Measurements from ENCODE around the gene TOPAZ1.
"Not testable (repeated sequence)": the region's sequence is repeated elsewhere in the genome, so short reads cannot be mapped to it uniquely, and the experiment has no call there.

Gene TOPAZ1

DNA sequence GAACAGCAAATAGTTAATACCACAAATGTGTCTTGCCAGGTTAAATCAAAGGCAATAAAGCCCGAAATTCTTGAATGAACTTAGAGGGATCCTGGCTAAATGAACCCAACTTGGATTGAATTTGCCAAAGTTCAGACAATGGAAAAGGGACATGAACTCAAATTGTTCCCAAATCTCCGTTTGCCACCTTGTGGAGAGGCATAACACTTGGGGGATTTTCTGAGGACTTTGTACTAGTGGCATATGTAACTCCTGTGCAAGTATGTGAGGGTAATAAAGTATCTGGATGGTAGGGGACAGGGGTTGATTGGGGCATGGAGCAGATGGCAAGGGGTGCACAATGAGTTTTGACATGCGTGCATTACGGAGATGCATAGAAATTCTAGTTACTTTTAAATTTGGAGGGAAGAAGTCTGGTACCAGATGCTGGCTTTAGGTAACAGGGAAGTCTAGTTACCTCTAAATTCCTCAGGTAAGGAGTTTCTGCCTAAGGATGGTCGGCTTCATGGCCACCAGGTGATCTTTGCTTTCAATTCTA is 95.6 kb downstream of the TOPAZ1 start:
- no peak for DNase-seq

DNA sequence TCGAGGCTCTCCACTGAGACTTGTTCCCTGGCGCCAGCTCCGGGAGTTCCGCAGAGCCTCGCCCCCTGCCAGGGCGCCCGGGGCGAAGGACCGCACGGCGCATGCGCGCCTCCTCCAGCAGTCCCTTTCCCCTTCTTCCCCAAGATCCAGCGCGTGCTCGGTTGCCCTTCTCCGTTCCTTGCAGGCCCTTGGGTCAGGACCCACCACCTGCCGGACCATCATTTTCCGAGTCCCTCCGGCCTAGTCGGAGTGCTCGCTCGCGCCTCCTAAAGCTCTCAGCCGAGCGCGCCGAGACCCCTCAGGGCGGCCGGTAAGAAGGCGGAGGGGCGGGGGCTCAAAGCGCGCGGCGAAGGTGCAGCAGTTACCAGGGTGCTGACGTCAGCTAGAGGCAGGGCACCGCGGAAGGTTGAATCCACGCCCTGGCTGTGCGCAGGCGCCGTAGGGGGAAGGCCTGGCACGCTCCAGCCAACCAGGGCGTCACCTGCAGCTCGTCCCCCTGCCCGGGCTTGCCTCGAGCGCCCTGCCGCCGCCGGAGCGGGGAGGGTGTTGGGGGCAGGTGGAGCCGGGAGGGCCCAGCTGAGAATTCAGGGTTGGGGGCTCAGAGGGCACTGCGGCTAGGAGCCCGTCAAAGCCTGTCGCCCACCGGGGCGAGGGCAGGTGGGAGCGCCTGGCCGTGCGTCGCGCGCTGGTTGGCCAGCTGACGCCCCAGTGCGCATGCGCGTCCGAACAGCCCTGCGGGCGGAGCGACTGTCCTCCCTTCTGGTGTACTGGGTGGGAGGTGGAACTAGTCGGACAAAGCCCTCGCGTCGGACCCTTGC is 96.5 kb downstream of the TOPAZ1 start, which contains the start of gene TCAIM:
TSS of gene TCAIM (plus strand) at position 757 of the 818 bp plus-strand sequence. CDS start 16,017 bp downstream, outside the sequence.
- DNase-seq: peak; percentile 98

DNA sequence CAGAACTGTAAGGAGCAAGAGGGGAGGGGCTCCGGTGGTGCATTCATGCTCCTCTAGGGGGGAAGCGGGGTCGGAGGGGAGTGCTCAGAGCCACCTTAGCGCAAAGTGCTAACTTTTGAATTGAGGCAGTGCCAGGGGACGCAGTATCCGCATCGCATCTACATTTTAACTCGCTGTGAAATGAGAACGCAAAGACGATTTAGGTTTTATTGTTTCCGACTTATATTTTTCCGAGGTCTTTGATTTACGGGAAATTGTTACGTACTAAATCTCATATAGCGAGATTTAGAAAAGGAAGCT is 97.1 kb downstream of the TOPAZ1 start:
- DNase-seq: no peak

DNA sequence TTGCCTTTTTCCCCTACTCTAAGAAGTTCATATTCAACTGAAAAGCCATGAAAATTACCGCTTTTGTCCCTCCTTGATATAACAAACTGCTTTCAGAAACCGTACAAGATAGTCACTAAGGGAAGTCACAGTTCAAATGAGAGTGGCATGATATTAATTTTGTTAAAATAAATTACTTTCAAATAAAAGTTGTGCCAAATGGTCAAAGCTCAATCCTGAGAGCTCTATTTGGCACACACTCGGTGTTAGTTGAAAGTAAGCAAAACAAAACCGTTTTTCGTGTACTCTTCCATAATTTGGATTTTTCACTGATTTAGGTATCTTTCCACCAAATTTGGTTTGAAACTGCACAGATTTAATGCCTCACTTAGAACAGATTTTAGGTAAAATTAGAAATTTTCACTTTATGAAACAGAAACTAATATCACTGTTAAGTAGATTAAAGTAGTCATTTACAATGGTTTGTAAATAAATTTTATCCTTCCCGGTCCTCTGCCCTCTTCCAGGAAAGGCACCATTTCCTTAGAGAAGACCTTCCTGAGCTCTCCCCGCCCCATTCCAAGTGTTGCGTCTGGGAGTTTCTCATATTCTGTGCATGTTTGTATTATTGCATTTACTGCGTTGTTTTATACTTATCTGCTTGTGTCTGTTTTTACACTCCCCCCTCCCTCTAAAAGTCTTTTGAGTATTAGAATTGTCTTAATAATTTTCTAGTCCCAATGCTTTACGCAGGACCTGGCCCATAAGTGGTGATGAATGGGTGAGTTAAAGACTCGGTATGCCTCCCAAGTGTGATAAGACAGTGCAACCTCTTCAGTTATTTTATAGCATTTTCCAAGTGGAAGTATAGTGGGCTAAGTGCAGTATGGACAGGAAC is 97.7 kb downstream of the TOPAZ1 start:
- DNase-seq: no peak

DNA sequence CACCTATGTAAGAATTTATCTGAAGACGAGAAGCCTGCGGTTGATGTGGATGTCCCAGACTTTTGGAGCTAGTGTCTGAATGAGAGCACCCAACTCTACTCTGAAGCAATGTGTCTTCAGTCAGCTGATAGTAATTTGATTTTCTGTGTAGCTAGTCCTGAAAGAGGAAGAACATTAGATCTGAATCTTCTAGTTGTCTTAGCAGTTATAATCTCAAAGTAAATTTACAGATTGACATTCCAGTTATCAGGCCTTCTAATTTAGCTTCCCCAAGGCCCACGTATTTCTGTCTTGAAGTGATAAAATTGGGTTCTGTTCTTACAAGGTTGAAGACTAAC is 98.3 kb downstream of the TOPAZ1 start:
- DNase-seq: peak; percentile 12

DNA sequence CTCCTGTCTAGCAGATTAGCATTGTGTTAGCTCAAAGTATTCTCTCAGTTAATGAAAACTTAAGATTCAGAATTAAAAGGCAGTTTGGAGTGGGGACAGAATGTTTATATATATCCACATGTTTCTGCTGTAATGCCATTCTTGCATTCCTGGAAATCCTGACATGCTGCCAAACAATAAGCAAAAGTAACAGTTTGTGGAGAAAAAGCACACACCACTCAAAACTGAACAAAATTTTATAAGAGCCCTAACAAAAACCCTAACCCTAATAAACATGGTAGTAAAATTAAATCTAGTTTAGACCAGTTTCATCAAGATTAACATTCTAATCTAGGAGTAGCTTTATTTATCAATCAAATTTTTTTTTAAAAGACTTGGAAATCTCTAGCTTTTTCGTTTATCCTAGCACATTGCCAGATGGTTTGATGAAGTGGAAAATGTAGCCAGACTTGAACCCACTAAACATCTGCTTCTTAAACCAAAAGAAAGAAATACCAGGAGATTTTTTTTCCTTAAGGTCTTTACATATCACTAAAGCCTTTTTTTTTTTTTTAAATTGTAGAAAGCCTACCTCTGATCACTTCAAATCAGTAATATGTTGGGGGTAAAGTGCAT is 100.6 kb downstream of the TOPAZ1 start:
- no peak for DNase-seq

DNA sequence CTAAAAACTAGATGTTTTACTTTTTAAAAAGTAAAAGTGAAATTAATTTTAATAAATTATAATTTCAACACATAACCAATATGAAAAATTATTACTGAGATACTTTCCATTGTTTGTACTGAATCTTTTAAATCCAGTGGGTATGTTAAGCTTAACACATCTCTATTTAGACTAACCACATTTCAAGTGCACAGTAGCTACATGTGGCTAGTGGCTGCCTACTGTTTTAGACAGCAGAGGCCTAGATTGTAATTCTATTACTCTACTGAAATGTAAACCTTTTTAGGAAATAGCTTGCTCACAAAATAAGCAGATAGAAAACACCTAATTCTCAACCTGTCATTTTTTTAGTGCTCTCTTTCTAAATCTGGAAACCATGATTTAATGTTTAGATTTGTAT is 101.7 kb downstream of the TOPAZ1 start:
- DNase-seq: no peak

DNA sequence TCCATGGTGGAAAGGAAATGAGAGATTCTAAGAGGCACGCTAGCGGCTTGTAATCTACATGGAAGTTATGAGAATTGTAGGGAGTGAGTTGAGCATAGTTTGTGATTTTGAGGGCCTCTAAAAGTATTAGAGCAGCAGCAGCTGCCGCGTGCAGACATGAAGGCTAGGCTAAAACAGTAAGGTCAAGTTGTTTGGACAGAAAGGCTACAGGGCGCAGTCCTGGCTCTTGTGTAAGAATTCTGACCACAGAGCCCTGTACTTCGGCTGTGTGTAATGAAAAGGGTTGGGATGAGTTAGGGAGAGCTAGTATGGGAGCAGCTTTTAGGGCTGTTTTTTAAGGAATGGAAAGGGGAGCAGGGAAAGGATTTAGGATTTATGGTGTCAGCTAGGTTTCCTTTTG is 104.9 kb downstream of the TOPAZ1 start:
- DNase-seq: not testable (repeated sequence)

DNA sequence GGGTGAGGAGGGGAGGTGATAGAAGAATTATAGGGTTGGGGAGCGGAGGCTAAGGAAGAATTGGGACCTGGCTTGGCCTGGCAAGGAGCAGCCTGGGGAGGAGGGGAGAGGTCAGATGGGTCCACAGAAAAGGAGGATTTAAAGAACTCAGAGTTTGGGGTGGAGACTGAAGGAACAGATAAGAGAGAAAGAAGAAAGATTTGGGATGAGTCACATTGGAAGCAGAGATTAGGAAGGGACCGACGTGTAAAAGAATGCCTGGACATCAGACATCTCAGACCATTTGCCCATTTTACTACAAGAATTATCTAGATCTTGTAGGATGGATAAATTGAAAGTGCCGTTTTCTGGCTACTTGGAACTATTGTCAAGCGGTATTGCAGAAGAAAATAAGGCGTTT is 107.3 kb downstream of the TOPAZ1 start:
- DNase-seq: no peak

DNA sequence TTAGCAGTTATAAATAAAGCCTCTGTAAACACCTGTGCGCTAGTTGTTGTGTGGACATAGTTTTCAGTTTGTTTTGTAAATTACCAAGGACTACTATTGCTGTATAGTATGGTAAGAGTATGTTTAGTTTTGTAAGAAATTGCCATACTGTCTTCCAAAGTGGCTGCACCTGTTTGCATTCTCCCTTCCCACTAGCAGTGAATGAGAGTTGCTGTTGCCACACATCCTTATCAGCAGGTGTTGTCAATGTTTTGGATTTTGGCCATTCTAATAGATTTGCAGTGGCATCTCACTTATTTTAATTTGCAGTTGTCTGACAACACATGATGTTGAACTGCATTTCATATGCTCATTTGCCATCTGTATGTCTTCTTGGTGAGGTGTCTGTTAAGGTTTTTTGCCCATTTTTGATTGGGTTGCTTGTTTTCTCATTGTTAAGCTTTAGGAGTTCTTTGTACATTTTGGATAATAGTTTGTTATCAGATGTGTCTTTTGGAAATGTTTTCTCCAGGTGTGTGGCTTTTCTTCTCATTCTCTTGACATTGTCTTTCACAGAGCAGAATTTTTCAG is 111.8 kb downstream of the TOPAZ1 start:
- no peak for DNase-seq

DNA sequence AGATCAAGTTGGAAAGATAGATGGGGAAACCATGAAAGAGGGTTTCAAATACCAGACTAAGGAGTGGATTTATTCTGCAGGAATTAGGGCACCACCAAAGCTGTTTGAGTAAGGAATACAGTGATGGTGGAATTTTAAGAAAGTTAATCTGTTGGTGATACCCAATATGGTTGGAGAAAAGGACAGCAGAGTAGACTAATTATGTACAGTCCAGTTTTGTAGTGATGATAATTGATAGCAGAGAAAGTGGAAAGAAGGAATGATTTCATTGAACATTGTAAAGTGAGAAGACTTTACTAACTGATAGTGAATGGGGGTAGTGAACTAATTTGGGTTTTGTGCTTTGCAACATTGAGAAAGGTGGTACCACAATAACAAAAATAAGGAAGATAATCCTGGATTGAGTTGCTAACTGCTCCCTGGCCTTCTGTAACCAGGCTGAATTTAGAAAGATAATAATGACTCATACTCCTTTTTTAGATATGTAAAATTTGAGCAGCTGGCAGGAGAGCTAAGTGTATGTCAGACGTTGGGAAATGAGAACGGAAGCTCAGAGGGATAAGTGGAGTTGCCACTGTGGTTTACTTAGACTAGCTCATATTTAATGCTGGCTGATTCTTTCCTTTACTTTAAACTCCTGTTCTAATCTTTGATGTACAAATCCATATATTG is 113.8 kb downstream of the TOPAZ1 start:
- peak; percentile 67 for DNase-seq

DNA sequence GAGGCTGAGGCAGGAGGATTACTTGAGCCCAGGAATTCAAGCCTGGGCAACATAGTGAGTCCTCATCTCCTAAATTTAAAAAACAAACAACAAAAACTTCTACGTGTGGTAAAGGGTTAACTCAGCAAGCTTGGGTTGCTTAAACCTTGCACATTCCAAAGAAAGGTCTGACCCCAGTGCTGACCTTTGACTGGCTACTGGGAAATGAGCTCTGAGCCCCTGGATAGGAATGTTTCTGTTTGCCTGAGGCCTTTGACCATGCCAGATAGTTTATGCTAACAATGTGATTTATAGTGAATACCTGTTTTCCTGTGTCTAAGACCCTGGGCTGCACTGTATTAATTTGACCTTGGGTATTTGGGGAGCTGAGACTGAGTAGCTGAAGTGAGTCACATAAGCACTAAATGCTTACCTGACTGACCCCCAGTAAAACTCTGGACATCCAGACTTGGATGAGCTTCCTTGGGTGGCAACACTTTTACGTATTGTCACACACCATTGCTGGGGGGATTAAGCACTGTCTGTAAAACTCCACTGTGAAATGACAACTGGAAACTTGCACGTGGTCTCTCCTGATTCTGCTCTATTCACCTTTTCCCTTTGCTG is 117.6 kb downstream of the TOPAZ1 start:
- DNase-seq: no peak

DNA sequence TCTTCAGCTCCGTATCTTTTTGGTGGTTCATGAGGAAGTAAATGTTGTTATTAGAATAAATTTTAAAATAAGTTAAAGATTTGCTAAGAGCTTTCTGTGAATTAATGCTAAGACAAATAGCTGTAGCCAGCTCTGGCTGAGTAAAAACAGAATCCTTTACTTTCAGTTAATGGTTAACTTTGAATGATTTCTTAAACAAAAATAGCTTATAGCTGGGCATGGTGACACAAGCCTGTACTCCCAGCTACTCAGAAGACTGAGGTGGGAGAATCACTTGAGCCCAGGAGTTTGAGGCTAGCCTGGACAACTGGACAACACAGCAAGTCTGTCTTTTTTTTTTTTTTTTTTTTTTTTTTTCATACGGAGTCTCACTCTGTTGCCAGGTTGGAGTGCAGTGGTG is 121.9 kb downstream of the TOPAZ1 start:
- no peak for DNase-seq

DNA sequence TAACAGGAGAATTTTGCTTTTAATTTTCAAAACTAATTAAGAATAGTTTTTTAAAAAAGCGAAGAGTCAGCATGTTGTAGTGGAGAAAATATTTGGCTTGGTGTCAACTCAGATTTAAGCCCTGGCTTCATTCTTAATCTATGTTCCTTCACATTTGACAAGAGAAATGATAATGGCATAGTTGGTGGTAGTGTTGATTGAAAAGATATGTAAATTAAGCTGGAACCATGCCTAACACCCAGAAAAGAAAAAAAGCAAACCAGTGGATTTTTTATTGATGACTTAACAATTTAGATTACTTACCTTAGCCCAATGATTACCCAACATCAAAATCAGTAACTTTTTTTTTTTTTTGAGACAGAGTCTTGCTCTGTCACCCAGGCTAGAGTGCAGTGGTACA is 124.3 kb downstream of the TOPAZ1 start:
- no peak for DNase-seq

DNA sequence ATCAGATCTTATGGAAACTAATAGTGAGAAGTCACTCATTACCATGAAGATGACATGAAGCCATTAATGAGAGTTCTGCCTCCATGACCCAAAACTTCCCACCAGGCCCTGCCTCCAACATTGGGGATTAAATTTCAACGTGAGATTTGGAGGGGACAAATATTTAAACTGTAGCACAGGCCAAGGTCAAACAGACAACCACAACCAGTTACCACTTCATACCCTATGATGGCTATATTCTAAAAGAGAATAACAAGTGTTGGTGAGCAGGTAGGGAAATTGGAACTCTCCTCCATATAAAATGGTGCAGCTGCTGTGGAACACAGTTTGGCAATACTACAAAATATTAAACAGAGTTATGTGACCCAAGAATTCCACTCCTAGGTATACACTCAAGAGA is 133.8 kb downstream of the TOPAZ1 start:
- DNase-seq: no peak
